GM23338 (cell line): ENCODE results near the gene CD24.
"Not testable (repeated sequence)": the region's sequence is repeated elsewhere in the genome, so short reads cannot be mapped to it uniquely, and the experiment has no call there.

Source experiments
- CTCF ChIP-seq, 2 experiments: fragments of 200-600 bp in 1 of 2; sonication (generic) in 1 of 2; conservative IDR thresholded peaks; 2 replicates each; pipeline versions ENCODE4 v1.5.1 to v1.6.1; 2016 to 2017; ENCODE audit warnings: antibody characterized with exemption in 2 of 2, low read depth in 2 of 2, mild to moderate bottlenecking in 2 of 2, moderate library complexity in 1 of 2
- EZH2 ChIP-seq: fragments of 200-600 bp; sonication (generic); IDR thresholded peaks from one replicate; pipeline ENCODE4 v1.8.0; 2017; ENCODE audit warnings: antibody characterized with exemption, mild to moderate bottlenecking, low read depth; ENCODE audit not compliant: unreplicated experiment

GRCh38 chr6:106989737-106990136 is 15.2 kb upstream of the CD24 start:
- not testable (repeated sequence) for TF ChIP-seq CTCF (conservative IDR thresholded peaks at IDR 0.05; ENCODE audit: low read depth in 2 of 2); EZH2
